Urinary bladder (tissue), 4 donors: Measurements from ENCODE around the gene TMEM80. TPM values are rescaled to one million over a fixed set of nuclear protein-coding genes. Genes with fewer than 3 reads are reported as not detected.
A peak's percentile ranks its signal among the peaks of the same experiment; 100 is the strongest.

ENCODE experiments used
- DNase-seq: peaks from one replicate; pipeline ENCODE4 v3.0.0-alpha.2; 2015; ENCODE audit errors: extremely low spot score
- H3K27ac ChIP-seq: one replicate; pipeline ENCODE4 v1.5.1; 2013; ENCODE audit warnings: low read depth, mild to moderate bottlenecking, moderate library complexity
- H3K36me3 ChIP-seq: one replicate; pipeline ENCODE4 v1.6.1; 2013; ENCODE audit warnings: mild to moderate bottlenecking, moderate library complexity; ENCODE audit not compliant: insufficient read depth
- H3K4me1 ChIP-seq: one replicate; pipeline ENCODE4 v1.6.1; 2013; ENCODE audit warnings: mild to moderate bottlenecking, moderate library complexity; ENCODE audit not compliant: insufficient read depth
- H3K4me3 ChIP-seq: one replicate; pipeline ENCODE4 v1.5.1; 2013; ENCODE audit warnings: low read depth, low read length
- WGBS: extraction: QIAGEN DNeasy Blood & Tissue Kit; methylation state at CpG from one replicate; pipeline ENCODE4 v1.1.7; 2013; 5-methylcytosine and 5-hydroxymethylcytosine counted together
- polyA plus RNA-seq: library from polyadenylated mRNA; stranded (reverse); fragments of 200-250 nt; gene quantifications from one replicate; pipeline ENCODE4 v1.2.3, GENCODE V29; 2013
- total RNA-seq: library from RNA; depleted of rRNA; stranded (reverse); fragments of >200 nt; gene quantifications from one replicate; pipeline ENCODE4 v1.2.3, GENCODE V29; 2014
- donor health status: healthy with polysubstance abuse.
- donor health status: healthy.

Gene TMEM80
- total and polyA plus RNA-seq, 2 donors = 10.8 to 36.8 TPM

- Histone ChIP-seq H3K4me3 (no peak overlapping the region), H3K36me3 (peaks cover 1% of the 10 kb centered on the region), H3K4me1 (no peaks in the 10 kb centered on the region), H3K27ac (no peak overlapping the region)
- DNase-seq = no peak
- 80% methylated on average over 16 of the region's 16 CpGs for WGBS
These were observed 12.3 kb downstream of the TMEM80 start for GRCh38 chr11:707817-708420.

GRCh38 chr11:708511-708910 is 12.9 kb downstream of the TMEM80 start:
- Histone ChIP-seq H3K36me3 (peaks cover 1% of the 10 kb centered on the region), H3K4me3 (no peak overlapping the region), H3K27ac (no peak overlapping the region), H3K4me1 (no peaks in the 10 kb centered on the region)
- 77% methylated on average over 7 of the region's 7 CpGs for WGBS
- no peak for DNase-seq

DNA sequence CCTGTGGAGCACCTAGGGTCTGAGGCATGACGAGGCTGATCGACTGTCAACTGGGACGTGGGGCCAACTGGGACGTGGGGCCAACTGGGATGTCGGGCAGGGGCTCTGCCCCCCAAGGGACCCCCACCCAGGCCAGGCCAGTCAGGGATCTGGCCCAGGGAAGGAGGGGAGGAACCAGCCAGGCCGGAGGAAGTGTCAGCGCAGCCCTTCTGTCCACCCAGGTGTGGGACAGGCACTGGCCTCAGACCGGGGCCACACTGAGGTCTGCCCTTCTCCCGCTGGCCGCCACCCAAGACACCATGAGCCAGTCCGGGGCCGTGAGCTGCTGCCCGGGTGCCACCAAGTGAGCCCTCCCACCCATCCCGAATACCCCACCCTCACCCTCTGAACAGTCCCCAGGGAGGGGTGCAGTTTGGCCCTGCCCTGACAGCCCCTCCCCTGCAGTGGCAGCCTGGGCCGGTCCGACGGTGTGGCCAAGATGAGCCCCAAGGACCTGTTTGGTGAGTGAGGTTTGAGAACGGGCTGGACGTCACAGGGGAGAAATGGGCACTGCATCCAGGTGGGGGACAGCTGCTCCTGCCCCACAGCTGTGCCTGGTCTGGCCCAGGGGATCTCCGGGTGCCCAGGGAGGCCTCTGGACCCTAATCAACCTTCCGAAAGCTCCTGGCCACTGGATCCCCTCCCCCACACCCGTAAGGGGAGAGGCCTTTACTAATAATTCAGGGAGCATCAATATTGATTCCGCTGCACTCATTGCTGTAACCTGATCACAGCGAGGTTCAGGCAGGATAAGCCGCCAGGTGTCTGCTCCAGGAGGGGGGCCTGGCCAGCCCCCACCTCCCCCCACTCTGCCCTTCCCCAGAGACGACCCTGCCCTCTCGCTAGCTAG is 13.7 kb downstream of the TMEM80 start:
- no peak overlapping the region for H3K27ac ChIP-seq
- WGBS = 71% methylated on average over 27 of the region's 27 CpGs

GRCh38 chr11:714436-714835 is 18.8 kb downstream of the TMEM80 start:
- no peak overlapping the region for H3K27ac ChIP-seq
- 97% methylated on average over 6 of the region's 6 CpGs for WGBS
- DNase-seq = no peak
- no peaks in the 10 kb centered on the region for H3K4me1 ChIP-seq
- H3K4me3 ChIP-seq = no peak overlapping the region
- peaks cover 1% of the 10 kb centered on the region for H3K36me3 ChIP-seq

More for the DNA sequence above, 13.7 kb downstream of the TMEM80 start:
- Histone ChIP-seq H3K4me1 (no peaks in the 10 kb centered on the region), H3K4me3 (no peak overlapping the region), H3K36me3 (peaks cover 1% of the 10 kb centered on the region)
- DNase-seq = no peak

- H3K4me3 ChIP-seq = no peak overlapping the region
- H3K4me1 ChIP-seq = no peaks in the 10 kb centered on the region
- no peak overlapping the region for H3K27ac ChIP-seq
- WGBS = 83% methylated on average over 34 of the region's 34 CpGs
- DNase-seq = no peak
- no peaks in the 10 kb centered on the region for H3K36me3 ChIP-seq
These were observed 23.8 kb downstream of the TMEM80 start for GRCh38 chr11:719214-720016.

GRCh38 chr11:720017-720641 is 24.5 kb downstream of the TMEM80 start:
- Histone ChIP-seq H3K4me1 (no peaks in the 10 kb centered on the region), H3K27ac (no peak overlapping the region), H3K36me3 (no peaks in the 10 kb centered on the region), H3K4me3 (no peak overlapping the region)
- WGBS = 62% methylated on average over 35 of the region's 35 CpGs
- no peak for DNase-seq

DNA sequence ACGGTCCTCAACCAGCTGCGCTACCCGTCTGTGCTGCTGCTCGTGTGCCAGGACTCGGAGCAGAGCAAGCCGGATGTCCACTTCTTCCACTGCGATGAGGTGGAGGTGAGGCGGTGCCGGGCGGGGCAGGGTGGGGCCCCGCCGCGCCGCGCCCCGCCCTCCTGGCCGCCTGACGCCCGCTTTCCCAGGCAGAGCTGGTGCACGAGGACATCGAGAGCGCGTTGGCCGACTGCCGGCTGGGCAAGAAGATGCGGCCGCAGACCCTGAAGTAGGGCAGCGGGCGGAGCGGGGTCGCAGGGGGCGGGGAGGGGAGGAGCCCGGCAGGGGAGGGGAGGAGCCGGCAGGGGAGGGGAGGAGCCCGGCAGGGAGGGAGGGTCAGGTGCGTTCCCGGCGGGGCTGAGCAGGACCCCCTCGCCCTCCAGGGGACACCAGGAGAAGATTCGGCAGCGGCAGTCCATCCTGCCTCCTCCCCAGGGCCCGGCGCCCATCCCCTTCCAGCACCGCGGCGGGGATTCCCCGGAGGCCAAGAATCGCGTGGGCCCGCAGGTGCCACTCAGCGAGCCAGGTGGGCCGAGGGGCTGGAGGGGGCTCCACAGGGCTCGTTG is 25.1 kb downstream of the TMEM80 start:
- WGBS = 12% methylated on average over 52 of the region's 53 CpGs
- Histone ChIP-seq H3K27ac (no peak overlapping the region), H3K4me3 (peak overlapping the region; percentile 29), H3K4me1 (no peaks in the 10 kb centered on the region), H3K36me3 (no peaks in the 10 kb centered on the region)
- DNase-seq = no peak

GRCh38 chr11:721247-721740 is 25.7 kb downstream of the TMEM80 start:
- Histone ChIP-seq H3K36me3 (no peaks in the 10 kb centered on the region), H3K27ac (no peak overlapping the region), H3K4me3 (no peak overlapping the region), H3K4me1 (no peaks in the 10 kb centered on the region)
- 32% methylated on average over 28 of the region's 28 CpGs for WGBS
- no peak for DNase-seq

DNA sequence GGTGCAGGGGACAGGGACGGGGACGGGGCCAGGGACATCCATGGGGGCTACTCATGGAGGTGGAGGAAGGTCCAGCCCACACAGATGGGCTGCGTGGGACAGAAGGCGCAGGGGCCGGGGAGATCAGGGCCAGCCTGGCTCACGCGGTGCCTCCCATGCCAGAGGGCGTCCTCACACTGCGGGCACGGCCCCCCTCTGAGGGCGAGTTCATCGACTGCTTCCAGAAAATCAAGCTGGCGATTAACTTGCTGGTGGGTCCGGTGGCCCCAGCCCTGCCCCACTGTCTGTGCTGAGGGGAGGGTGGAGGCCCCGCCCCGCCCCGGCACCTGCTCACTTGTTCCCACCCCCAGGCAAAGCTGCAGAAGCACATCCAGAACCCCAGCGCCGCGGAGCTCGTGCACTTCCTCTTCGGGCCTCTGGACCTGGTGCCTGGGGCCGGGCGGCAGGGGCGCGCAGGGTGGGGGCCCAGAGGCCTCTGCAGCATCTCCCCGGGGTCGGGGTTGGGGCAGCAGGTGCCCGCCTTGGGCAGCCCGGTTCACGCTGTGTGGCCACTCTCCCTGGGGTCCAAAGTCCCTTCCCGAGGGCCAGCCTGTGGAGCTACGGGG is 26.2 kb downstream of the TMEM80 start:
- WGBS = 43% methylated on average over 33 of the region's 33 CpGs
- Histone ChIP-seq H3K27ac (no peak overlapping the region), H3K4me3 (no peak overlapping the region), H3K4me1 (no peaks in the 10 kb centered on the region), H3K36me3 (no peaks in the 10 kb centered on the region)
- DNase-seq = no peak

- no peak for DNase-seq
- no peaks in the 10 kb centered on the region for H3K36me3 ChIP-seq
- H3K27ac ChIP-seq = no peak overlapping the region
- no peak overlapping the region for H3K4me3 ChIP-seq
- H3K4me1 ChIP-seq = no peaks in the 10 kb centered on the region
- WGBS = 69% methylated on average over 20 of the region's 20 CpGs
These were observed 26.8 kb downstream of the TMEM80 start for GRCh38 chr11:722346-722811.

GRCh38 chr11:723120-723883 is 27.7 kb downstream of the TMEM80 start:
- whole genome bisulfite sequencing = 54% methylated on average over 8 of the region's 8 CpGs
- no peak overlapping the region for H3K27ac ChIP-seq
- DNase-seq = no peak
- no peak overlapping the region for H3K4me3 ChIP-seq
- H3K4me1 ChIP-seq = no peaks in the 10 kb centered on the region
- no peaks in the 10 kb centered on the region for H3K36me3 ChIP-seq
